GM21825 (cell line): ENCODE data around the gene KRTAP5-8.
"Not testable (repeated sequence)": the region's sequence is repeated elsewhere in the genome, so short reads cannot be mapped to it uniquely, and the experiment has no call there.

Experiments used
- ATAC-seq: cut with Tn5 transposase; IDR thresholded peaks from one replicate; pipeline ENCODE4 v1.9.1; 2021; ENCODE audit warnings: mild to moderate bottlenecking, moderate library complexity; ENCODE audit not compliant: unreplicated experiment

The KRTAP5-8 gene

GRCh38 chr11:71542879-71543777, 5.3 kb downstream of the KRTAP5-8 start:
- ATAC-seq, result no peak

- no peak for ATAC-seq
These were observed 6.0 kb downstream of the KRTAP5-8 start for GRCh38 chr11:71543866-71544265.

DNA sequence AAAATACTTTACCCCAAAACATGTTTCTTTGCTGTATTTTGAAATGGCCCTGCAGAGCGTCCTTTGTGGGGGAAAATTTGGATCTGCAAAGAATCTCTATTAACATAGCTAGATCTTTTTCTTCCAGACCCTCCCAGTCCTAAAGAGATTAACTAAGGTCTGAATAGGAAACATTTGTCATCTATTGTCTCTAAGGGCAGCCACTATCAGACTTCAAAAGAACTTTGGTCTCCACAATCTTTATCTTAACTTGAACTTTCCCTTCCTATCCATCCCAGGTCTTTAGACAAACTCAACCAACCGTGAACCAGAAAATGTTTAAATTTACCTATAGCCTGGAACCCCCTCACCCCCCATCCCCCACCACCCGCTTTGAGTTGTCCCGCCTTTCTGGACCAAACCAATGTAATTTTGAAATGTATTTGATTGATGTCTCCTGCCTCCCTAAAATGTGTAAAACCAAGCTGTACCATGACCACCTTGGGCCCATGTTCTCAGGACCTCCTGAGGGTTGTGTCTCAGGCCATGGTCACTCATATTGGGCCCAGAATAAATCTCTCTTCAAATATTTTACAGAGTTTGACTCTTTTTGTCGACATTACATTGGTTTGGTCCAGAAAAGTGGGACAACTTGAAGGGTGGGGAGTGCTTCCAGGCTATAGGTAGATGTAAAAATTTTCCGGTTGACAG, 6.8 kb downstream of the KRTAP5-8 start:
- ATAC-seq, result no peak

- no peak for ATAC-seq
These were observed 7.7 kb downstream of the KRTAP5-8 start for GRCh38 chr11:71545405-71545966.

DNA sequence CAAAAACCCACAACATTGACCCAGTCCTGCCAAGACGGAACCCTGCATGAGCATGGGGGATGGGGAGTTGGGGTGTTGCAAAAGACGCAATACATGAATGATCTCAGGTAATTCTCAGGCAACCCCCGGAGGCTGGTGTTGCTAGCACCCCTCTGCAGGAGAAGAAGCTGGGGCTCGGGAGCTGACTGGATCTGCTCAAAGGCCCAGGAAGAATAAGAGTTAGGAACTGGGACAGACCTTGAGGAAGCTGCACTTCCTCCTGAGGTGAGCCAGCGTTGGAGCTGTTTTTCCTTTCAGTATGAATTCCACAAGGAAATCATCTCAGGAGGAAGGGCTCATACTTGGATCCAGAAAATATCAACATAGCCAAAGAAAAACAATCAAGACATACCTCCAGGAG, 10.3 kb downstream of the KRTAP5-8 start, which contains the start of gene KRTAP5-9:
KRTAP5-9 (plus strand) TSS at position 301 of the 400 bp plus-strand sequence. CDS start 238 bp downstream, outside the sequence.
- ATAC-seq, result no peak

DNA sequence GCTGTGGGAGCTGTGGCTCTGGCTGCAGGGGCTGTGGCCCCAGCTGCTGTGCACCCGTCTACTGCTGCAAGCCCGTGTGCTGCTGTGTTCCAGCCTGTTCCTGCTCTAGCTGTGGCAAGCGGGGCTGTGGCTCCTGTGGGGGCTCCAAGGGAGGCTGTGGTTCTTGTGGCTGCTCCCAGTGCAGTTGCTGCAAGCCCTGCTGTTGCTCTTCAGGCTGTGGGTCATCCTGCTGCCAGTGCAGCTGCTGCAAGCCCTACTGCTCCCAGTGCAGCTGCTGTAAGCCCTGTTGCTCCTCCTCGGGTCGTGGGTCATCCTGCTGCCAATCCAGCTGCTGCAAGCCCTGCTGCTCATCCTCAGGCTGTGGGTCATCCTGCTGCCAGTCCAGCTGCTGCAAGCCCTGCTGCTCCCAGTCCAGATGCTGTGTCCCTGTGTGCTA, 10.9 kb downstream of the KRTAP5-8 start:
- ATAC-seq, result no peak

DNA sequence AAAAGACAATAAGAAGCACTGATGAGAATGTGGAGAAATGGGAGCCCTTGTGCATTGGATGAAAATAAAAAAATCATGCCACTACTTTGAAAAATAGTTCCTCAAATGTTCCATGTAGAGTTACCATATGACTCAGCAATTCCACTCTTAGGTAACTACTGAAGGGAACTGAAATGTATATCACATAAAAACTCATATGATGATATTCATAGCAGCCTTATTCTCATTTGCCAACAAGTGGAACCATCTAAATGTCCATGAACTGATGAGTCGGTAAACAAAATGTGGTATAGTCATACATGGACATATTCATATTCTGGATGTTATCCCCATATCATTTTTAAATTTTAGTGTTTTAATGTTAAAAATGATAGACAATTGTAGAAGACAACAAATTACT, 13.9 kb downstream of the KRTAP5-8 start:
- no peak for ATAC-seq

DNA sequence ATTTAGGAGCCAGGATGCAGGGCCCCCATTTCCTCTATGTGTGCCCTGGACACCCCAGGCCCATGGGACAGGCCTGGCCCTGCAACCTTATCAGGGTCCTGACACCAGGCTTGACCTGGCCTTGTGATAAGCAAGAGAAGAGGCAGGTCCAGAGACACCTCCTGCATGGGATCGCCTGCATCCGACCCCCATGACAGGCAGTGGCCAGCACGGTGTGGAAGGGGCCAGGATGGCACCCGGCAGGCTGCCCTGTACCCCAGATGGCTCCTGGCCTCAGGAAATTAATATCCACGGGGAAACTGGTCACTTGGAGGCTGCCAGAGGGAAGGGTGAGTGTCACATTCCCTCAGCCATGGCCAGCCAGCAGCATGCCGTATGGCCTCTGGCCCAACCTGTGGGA, 17.2 kb downstream of the KRTAP5-8 start:
- ATAC-seq, result no peak

GRCh38 chr11:71555508-71555907, 17.7 kb downstream of the KRTAP5-8 start:
- no peak for ATAC-seq

GRCh38 chr11:71556018-71556417, 18.2 kb downstream of the KRTAP5-8 start:
- ATAC-seq, result no peak

DNA sequence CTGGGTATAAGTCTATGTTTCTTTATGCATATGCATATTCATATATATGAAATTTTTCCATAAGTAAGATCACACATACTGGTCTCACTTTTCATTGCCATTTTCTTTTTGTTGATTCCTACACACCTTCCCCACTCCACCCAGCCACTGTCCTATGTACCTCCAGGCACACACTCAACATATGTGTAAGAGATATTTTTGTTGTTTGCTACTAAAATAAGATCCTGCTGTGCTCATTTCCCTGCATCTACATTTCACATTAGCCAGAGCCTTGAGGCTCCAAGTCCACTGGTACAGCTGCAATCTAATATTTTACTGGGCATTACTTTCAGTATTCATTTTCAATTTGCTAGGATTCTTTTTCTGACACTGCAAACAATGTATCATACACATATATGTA, 19.4 kb downstream of the KRTAP5-8 start:
- no peak for ATAC-seq

DNA sequence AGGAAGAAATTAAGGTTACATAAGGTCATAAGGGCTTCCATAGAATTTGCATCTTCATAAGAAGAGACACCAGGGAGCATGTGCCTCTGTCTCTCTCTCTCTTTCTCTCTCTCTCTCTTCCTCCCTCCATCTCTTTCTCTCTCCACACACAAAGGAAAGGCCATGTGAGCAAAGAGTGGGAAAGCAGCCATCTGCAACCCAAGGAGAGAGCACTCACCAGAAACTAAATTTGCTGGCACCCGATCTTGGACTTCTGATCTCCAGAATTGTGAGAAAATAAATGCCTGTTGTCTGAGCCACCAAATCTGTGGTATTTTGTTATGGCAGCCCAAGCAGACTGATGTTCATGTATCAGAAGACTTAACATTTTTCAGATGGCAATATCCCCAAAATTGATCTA, 21.2 kb downstream of the KRTAP5-8 start:
- no peak for ATAC-seq

DNA sequence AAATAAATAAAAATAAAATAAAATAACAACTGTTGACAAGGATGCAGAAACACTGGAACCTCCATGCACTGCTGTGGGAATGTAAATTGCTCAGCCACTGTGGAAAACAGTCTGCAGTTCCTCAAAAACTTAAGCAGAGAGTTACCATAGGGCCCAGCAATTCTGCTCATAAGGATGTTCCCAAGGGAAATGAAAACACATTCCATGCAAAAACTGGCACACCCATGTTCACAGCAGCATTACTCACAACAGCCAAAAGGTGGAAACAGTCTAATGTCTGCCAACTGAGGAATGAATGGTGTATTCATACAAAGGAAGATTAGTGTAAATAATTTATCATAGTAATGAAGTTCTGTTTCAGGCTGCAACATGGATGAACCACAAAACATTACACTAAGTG, 24.3 kb downstream of the KRTAP5-8 start:
- no peak for ATAC-seq

GRCh38 chr11:71563406-71563805, 25.6 kb downstream of the KRTAP5-8 start:
- no peak for ATAC-seq

DNA sequence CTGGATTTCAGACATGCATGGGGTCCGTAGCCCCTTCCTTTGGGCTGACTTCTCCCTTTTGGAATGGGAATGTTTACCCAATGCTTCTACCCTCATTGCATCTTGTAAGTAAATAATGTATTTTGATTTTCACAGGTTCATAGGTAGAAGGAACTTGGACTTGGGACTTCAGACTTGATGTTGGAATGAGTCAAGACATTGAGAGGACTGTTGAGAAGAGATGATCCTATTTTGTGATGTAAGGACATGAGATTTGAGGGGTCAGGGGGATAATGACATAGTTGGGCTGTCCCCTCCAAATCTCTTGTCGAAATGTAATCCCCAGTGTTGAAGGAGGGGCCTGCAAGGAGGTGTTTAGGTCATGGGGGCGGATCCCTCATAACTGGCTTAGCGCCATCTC, 26.6 kb downstream of the KRTAP5-8 start:
- no peak for ATAC-seq

- ATAC-seq, result no peak
These were observed 27.4 kb downstream of the KRTAP5-8 start, which contains the start of gene KRTAP5-10 for GRCh38 chr11:71565263-71565662. Gene KRTAP5-10 (plus strand): TSS chr11:71565563. CDS start chr11:71565588, 25 bp downstream.

GRCh38 chr11:71566081-71566620, 28.3 kb downstream of the KRTAP5-8 start:
- ATAC-seq, result no peak

- not testable (repeated sequence) for ATAC-seq
These were observed 29.1 kb downstream of the KRTAP5-8 start for GRCh38 chr11:71566626-71567599.

- not testable (repeated sequence) for ATAC-seq
These were observed 29.8 kb downstream of the KRTAP5-8 start for GRCh38 chr11:71567633-71568032.
